Keratinocyte (primary cell): Measurements from ENCODE around the gene C2orf72. TPM values are rescaled to one million over a fixed set of nuclear protein-coding genes. Genes with fewer than 3 reads are reported as not detected.
"Not testable (repeated sequence)": the region's sequence is repeated elsewhere in the genome, so short reads cannot be mapped to it uniquely, and the experiment has no call there.

Experiments
- DNase-seq: peaks from one replicate; pipeline ENCODE4 v3.0.0-alpha.2; 2011; ENCODE audit warnings: low read depth, missing footprints, low spot score
- FAIRE-seq: peaks from 2 replicates; lab custom pipeline; 2011; peaks lifted over from hg19 to GRCh38; lab: Jason Lieb, UNC
- H2AFZ ChIP-seq: 2 replicates; pipeline ENCODE4 v1.6.0; 2012; ENCODE audit warnings: low read length, control low read depth, inconsistent platforms; ENCODE audit not compliant: control insufficient read depth
- H3K27ac ChIP-seq: 2 replicates; pipeline ENCODE4 v1.5.1; 2011; ENCODE audit warnings: low read length; ENCODE audit not compliant: control insufficient read depth, insufficient read depth
- H3K27me3 ChIP-seq: 3 replicates; pipeline ENCODE4 v1.6.0; 2011; ENCODE audit warnings: low read length; ENCODE audit not compliant: control insufficient read depth, insufficient read depth; ENCODE audit errors: extremely low read depth
- H3K36me3 ChIP-seq, 2 experiments: 2 replicates in 1 of 2; 3 replicates in 1 of 2; pipeline ENCODE4 v1.5.1; 2011; ENCODE audit warnings: low read length in 2 of 2, mild to moderate bottlenecking in 1 of 2; ENCODE audit not compliant: control insufficient read depth in 2 of 2, insufficient read depth in 2 of 2; ENCODE audit errors: extremely low read depth in 1 of 2
- H3K4me1 ChIP-seq: 3 replicates; pipeline ENCODE4 v1.5.1; 2011; ENCODE audit warnings: low read length; ENCODE audit not compliant: control insufficient read depth, insufficient read depth; ENCODE audit errors: extremely low read depth
- H3K4me2 ChIP-seq: 3 replicates; pipeline ENCODE4 v1.6.0; 2011; ENCODE audit warnings: low read depth, low read length; ENCODE audit not compliant: control insufficient read depth, insufficient read depth; ENCODE audit errors: extremely low read depth
- H3K4me3 ChIP-seq, 3 experiments: fragments of 200-600 bp in 1 of 3; sonication (generic) in 1 of 3; 2 replicates in 2 of 3; 3 replicates in 1 of 3; pipeline ENCODE4 v1.5.1; 2011 to 2016; ENCODE audit warnings: low read length in 3 of 3, mild to moderate bottlenecking in 3 of 3, control low read depth in 2 of 3, inconsistent platforms in 1 of 3, low read depth in 1 of 3, mixed read lengths in 1 of 3, mixed run types in 1 of 3, moderate library complexity in 1 of 3; ENCODE audit not compliant: control insufficient read depth in 2 of 3, insufficient read depth in 2 of 3; ENCODE audit errors: extremely low read depth in 1 of 3
- H3K79me2 ChIP-seq: 2 replicates; pipeline ENCODE4 v1.6.0; 2012; ENCODE audit warnings: low read length; ENCODE audit not compliant: control insufficient read depth, insufficient read depth
- H3K9ac ChIP-seq: 3 replicates; pipeline ENCODE4 v1.6.0; 2011; ENCODE audit warnings: low read length; ENCODE audit not compliant: control insufficient read depth, insufficient read depth; ENCODE audit errors: extremely low read depth
- H3K9me1 ChIP-seq: 3 replicates; pipeline ENCODE4 v1.6.0; 2011; ENCODE audit warnings: low read length; ENCODE audit not compliant: control insufficient read depth, insufficient read depth; ENCODE audit errors: extremely low read depth
- H3K9me3 ChIP-seq: 2 replicates; pipeline ENCODE4 v1.5.1; 2012; ENCODE audit warnings: low read depth, low read length; ENCODE audit not compliant: control insufficient read depth
- H4K20me1 ChIP-seq: 3 replicates; pipeline ENCODE4 v1.6.0; 2011; ENCODE audit warnings: low read length; ENCODE audit not compliant: control insufficient read depth, insufficient read depth; ENCODE audit errors: extremely low read depth
- EZH2 ChIP-seq: IDR thresholded peaks from one replicate; pipeline ENCODE4 v1.6.1; 2012; ENCODE audit warnings: inconsistent platforms, mild to moderate bottlenecking, low read length, moderate library complexity
- dilution Hi-C: fragments of 300-500 bp; cut with MboI; formaldehyde crosslinking; loops from one replicate; pipeline ENCODE4 v1.7.0; 2020; ENCODE audit warnings: low sequenced_read_pairs; ENCODE audit not compliant: extremely low pct_ligation_motif_present
- polyA plus RNA-seq, 5 experiments: library from polyadenylated mRNA; depleted of rRNA in 3 of 5; stranded (reverse) in 3 of 5; stranded (forward) in 1 of 5; unstranded in 1 of 5; fragments of >200 nt; gene quantifications; 1 replicate in 1 of 5; 2 replicates in 3 of 5; 3 replicates in 1 of 5; pipeline versions ENCODE4 v1.2.1 to v1.2.3, GENCODE V29; 2011 to 2012; ENCODE audit warnings: missing spikeins in 2 of 5, low read depth in 1 of 5, low replicate concordance in 1 of 5
- TF ChIP-seq, protein P1 (sequence below), 3 experiments: IDR thresholded peaks in 1 of 3; conservative IDR thresholded peaks in 1 of 3; optimal IDR thresholded peaks in 1 of 3; 2 replicates in 2 of 3; 3 replicates in 1 of 3; pipeline versions ENCODE3 to v1.5.1; 2011; ENCODE audit warnings: low read length in 3 of 3, mild to moderate bottlenecking in 3 of 3, moderate library complexity in 2 of 3, control low read depth in 1 of 3, inconsistent platforms in 1 of 3; ENCODE audit not compliant: insufficient read depth in 2 of 3; ENCODE audit errors: extremely low read depth in 1 of 3

C2orf72 gene
- polyA plus RNA-seq, 1 donor (not counting 4 experiments of a cell fraction or from before 2014, with no cell fraction given) = not detected

DNA sequence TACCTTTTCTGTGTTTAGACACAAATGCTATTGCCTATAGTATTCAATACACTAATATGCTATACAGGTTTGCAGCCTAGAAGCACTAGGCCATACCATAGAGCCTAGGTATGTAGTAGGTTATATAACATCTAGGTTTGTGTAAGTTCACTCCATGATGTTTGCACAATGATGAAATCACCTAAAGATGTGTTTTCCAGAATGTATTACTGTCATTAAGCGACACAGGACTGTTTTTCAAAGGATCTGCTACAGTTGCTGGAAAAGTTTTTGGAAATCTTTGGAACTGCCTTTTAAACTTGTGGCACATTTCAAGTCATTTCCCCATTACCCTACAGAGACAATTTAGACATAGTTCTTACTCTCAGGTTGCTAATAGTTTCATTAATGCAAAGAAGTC is 28.6 kb downstream of the C2orf72 start:
- Histone ChIP-seq H2AFZ (no peak overlapping the region), H3K9ac (no peak overlapping the region), H3K4me3 (no peak overlapping the region), H3K9me1 (no peaks in the 10 kb centered on the region), H3K79me2 (peaks cover 21% of the 10 kb centered on the region), H4K20me1 (no peaks in the 10 kb centered on the region), H3K4me2 (no peak overlapping the region), H3K27me3 (no peaks in the 10 kb centered on the region), H3K36me3 (peaks cover 24 to 28% of the 10 kb centered on the region in 2 experiments), H3K27ac (no peak overlapping the region), H3K9me3 (no peaks in the 10 kb centered on the region), H3K4me1 (no peaks in the 10 kb centered on the region)
- FAIRE-seq (no peak), DNase-seq (no peak)
- TF ChIP-seq, protein P1, sequence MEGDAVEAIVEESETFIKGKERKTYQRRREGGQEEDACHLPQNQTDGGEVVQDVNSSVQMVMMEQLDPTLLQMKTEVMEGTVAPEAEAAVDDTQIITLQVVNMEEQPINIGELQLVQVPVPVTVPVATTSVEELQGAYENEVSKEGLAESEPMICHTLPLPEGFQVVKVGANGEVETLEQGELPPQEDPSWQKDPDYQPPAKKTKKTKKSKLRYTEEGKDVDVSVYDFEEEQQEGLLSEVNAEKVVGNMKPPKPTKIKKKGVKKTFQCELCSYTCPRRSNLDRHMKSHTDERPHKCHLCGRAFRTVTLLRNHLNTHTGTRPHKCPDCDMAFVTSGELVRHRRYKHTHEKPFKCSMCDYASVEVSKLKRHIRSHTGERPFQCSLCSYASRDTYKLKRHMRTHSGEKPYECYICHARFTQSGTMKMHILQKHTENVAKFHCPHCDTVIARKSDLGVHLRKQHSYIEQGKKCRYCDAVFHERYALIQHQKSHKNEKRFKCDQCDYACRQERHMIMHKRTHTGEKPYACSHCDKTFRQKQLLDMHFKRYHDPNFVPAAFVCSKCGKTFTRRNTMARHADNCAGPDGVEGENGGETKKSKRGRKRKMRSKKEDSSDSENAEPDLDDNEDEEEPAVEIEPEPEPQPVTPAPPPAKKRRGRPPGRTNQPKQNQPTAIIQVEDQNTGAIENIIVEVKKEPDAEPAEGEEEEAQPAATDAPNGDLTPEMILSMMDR (optimal IDR thresholded peaks at IDR 0.05 in 1 of 3, IDR thresholded peaks at IDR 0.05 in 1 of 3, conservative IDR thresholded peaks at IDR 0.05 in 1 of 3; ENCODE audit: extremely low read depth in 1 of 3, insufficient read depth in 2 of 3, low read length in 3 of 3) = no peak
- no peak for TF ChIP-seq EZH2
- dilution Hi-C loops = no loop called here

- Histone ChIP-seq H3K79me2 (peaks cover 12% of the 10 kb centered on the region), H3K36me3 (peaks cover 23 to 29% of the 10 kb centered on the region in 2 experiments)
- H3K9ac ChIP-seq, DNase-seq, H2AFZ ChIP-seq, H3K9me3 ChIP-seq, H3K27me3 ChIP-seq, H3K27ac ChIP-seq, H3K4me3 ChIP-seq, H3K9me1 ChIP-seq, H3K4me1 ChIP-seq, FAIRE-seq, H4K20me1 ChIP-seq, dilution Hi-C loops, H3K4me2 ChIP-seq: not testable (repeated sequence)
These were observed 30.2 kb downstream of the C2orf72 start for GRCh38 chr2:231067531-231067930.

- Histone ChIP-seq H3K4me1 (no peaks in the 10 kb centered on the region), H3K36me3 (peaks cover 23% of the 10 kb centered on the region in 2 experiments), H3K9ac (no peak overlapping the region), H3K79me2 (peaks cover 2% of the 10 kb centered on the region), H3K4me3 (no peak overlapping the region), H4K20me1 (no peaks in the 10 kb centered on the region), H3K9me3 (no peaks in the 10 kb centered on the region), H3K27ac (no peak overlapping the region), H3K27me3 (no peaks in the 10 kb centered on the region), H3K9me1 (no peaks in the 10 kb centered on the region), H2AFZ (no peak overlapping the region), H3K4me2 (no peak overlapping the region)
- FAIRE-seq = no peak
- no peak for DNase-seq
- TF ChIP-seq EZH2 = no peak
- TF ChIP-seq, protein P1 (optimal IDR thresholded peaks at IDR 0.05 in 1 of 3, IDR thresholded peaks at IDR 0.05 in 1 of 3, conservative IDR thresholded peaks at IDR 0.05 in 1 of 3; ENCODE audit: extremely low read depth in 1 of 3, insufficient read depth in 2 of 3, low read length in 3 of 3) = no peak
- dilution Hi-C loops = no loop called here
These were observed 31.4 kb downstream of the C2orf72 start for GRCh38 chr2:231068525-231069222.
